GM23338 (cell line): Measurements from ENCODE around the gene NQO1.

Experiments
- CREB1 ChIP-seq: fragments of 250-450 bp; sonication (Bioruptor Pico); IDR thresholded peaks from 2 replicates; pipeline ENCODE4 v1.5.0; 2020; ENCODE audit warnings: low read depth, mild to moderate bottlenecking, moderate library complexity
- CTCF ChIP-seq, 2 experiments: fragments of 200-600 bp in 1 of 2; sonication (generic) in 1 of 2; conservative IDR thresholded peaks; 2 replicates each; pipeline versions ENCODE4 v1.5.1 to v1.6.1; 2016 to 2017; ENCODE audit warnings: antibody characterized with exemption in 2 of 2, low read depth in 2 of 2, mild to moderate bottlenecking in 2 of 2, moderate library complexity in 1 of 2
- ETS1 ChIP-seq: IDR thresholded peaks from 2 replicates; pipeline ENCODE4 v1.6.1; 2016; ENCODE audit warnings: antibody characterized with exemption
- POLR2AphosphoS5 ChIP-seq: IDR thresholded peaks from 2 replicates; pipeline ENCODE4 v1.6.1; 2016; ENCODE audit warnings: antibody characterized with exemption, low read depth

DNA sequence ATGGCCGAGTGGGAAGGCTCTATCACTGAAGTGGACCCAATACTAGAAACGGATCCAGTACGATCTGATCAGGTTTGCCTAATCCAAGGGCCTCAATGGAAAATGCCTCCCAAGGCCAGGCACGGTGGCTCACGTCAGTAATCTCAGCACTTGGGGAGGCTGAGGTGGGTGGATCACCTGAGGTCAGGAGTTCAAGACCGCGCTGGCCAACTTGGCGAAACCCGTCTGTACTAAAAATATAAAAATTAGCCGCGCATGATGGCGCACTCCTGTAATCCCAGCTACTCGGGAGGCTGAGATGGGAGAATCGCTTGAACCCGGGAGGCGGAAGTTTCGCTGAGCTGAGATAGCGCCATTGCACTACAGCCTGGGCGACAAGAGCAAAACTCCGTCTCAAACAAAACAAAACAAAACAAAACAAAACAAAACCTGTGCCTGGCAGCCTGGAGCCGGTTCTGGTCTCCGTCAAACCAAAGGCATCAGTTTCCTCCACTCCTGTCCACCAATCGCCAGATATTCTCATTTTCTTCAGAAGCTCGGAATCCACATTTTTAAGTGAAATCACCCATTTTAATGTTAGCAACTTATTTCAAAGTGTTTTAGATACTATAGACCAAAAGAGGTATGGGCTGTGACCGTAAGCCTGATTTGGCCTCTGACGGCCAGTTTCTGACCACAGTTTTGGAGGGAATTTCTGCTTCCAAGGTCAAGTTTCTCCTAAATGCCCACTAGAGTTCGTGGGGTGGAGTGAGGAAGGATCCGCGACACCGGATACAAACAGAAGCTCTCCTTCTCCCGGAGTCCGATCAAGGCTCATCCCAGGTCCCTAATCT is 664 bp downstream of the NQO1 start:
- TF ChIP-seq CTCF (conservative IDR thresholded peaks at IDR 0.05; ENCODE audit: low read depth in 2 of 2): no peak
- no peak for TF ChIP-seq CREB1
- no peak for TF ChIP-seq POLR2AphosphoS5
- TF ChIP-seq ETS1: no peak
